ENCODE measurements around the gene P2RX3. TPM values are rescaled to one million over a fixed set of nuclear protein-coding genes. Genes with fewer than 3 reads are reported as not detected.

P2RX3 gene
- total RNA-seq, 1 experiment from 2014 or later = not detected

DNA sequence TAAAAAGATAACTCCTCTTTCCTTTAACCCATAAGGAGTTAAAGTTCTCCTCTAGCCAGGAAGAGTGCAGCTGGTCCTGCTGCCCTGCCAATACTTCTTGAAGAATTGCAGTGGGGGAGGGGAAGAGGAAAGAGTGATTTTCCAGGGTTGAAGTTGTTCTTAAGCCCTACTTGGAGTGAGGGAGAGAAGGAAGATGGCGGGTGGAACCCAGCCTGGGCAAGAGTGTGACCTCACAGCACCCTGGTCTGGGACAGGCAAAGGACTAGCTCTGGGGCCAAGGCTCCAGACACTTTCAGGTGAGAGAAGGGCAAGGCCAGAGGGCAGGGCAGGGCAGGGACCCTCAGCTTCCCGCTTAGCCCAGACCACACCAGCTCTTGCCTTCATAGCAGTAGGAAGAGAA, 20.0 kb upstream of the P2RX3 start:
- H3F3A ChIP-seq (ENCODE audit: insufficient read depth, low read depth) = peaks cover 22% of the 10 kb centered on the region
- H3K4me1 ChIP-seq (replicated peaks; ENCODE audit: insufficient read depth) = peaks cover 24% of the 10 kb centered on the region
- CTCF ChIA-PET = no interaction called here
- no peaks in the 10 kb centered on the region for H3K27me3 ChIP-seq (ENCODE audit: insufficient read depth, low read depth)
- intact Hi-C loops (cut with micrococcal nuclease; ENCODE audit: unreplicated experiment) = no loop called here
- no TSS peak for BruUV-seq (replicated peaks)
- H4K20me1 ChIP-seq (ENCODE audit: insufficient read depth) = peaks cover 63% of the 10 kb centered on the region
- H3K79me2 ChIP-seq (ENCODE audit: low read depth) = peaks cover 47% of the 10 kb centered on the region
- H3K27ac ChIP-seq = no peak overlapping the region
- H3K9me2 ChIP-seq (ENCODE audit: insufficient read depth) = no peaks in the 10 kb centered on the region
- no peak overlapping the region for H2AFZ ChIP-seq
- no peak for TF ChIP-seq CTCF (conservative IDR thresholded peaks at IDR 0.05)
- no peak for TF ChIP-seq EZH2 (IDR thresholded peaks at IDR 0.05; ENCODE audit: low read depth)
- H3K4me3 ChIP-seq = no peak overlapping the region
- H3K36me3 ChIP-seq (ENCODE audit: low read depth) = peaks cover 39% of the 10 kb centered on the region
- no peak for DNase-seq
- H3K9me3 ChIP-seq (ENCODE audit: insufficient read depth, low read depth) = no peaks in the 10 kb centered on the region
- POLR2A ChIA-PET (ENCODE audit: unreplicated experiment) = no interaction called here
- no peak overlapping the region for H3K4me2 ChIP-seq

- TF ChIP-seq EZH2 (IDR thresholded peaks at IDR 0.05; ENCODE audit: low read depth) (no peak), CTCF (conservative IDR thresholded peaks at IDR 0.05) (no peak)
- Histone ChIP-seq H3K27ac (no peak overlapping the region), H3K4me2 (no peak overlapping the region), H4K20me1 (ENCODE audit: insufficient read depth) (peaks cover 70% of the 10 kb centered on the region), H3K4me3 (no peak overlapping the region), H3K9me2 (ENCODE audit: insufficient read depth) (no peaks in the 10 kb centered on the region), H2AFZ (no peak overlapping the region), H3K36me3 (ENCODE audit: low read depth) (peaks cover 37% of the 10 kb centered on the region), H3K79me2 (ENCODE audit: low read depth) (peaks cover 57% of the 10 kb centered on the region), H3K4me1 (replicated peaks; ENCODE audit: insufficient read depth) (peaks cover 31% of the 10 kb centered on the region), H3F3A (ENCODE audit: insufficient read depth, low read depth) (peaks cover 32% of the 10 kb centered on the region), H3K27me3 (ENCODE audit: insufficient read depth, low read depth) (no peaks in the 10 kb centered on the region), H3K9me3 (ENCODE audit: insufficient read depth, low read depth) (no peaks in the 10 kb centered on the region)
- intact Hi-C loops (cut with micrococcal nuclease; ENCODE audit: unreplicated experiment) = loop anchor here (10.0 kb wide), 2 partner anchors 345 to 455 kb away; partner anchors contain the start of gene ZDHHC5
- no peak for DNase-seq
- POLR2A ChIA-PET (ENCODE audit: unreplicated experiment) = no interaction called here
- CTCF ChIA-PET = no interaction called here
- no TSS peak for BruUV-seq (replicated peaks)
Observed at GRCh38 chr11:57320067-57320718, 18.0 kb upstream of the P2RX3 start.

- Histone ChIP-seq H3K4me1 (replicated peaks; ENCODE audit: insufficient read depth) (peaks cover 35% of the 10 kb centered on the region), H3K79me2 (ENCODE audit: low read depth) (peaks cover 57% of the 10 kb centered on the region), H4K20me1 (ENCODE audit: insufficient read depth) (peaks cover 68% of the 10 kb centered on the region), H3K9me3 (ENCODE audit: insufficient read depth, low read depth) (no peaks in the 10 kb centered on the region), H3F3A (ENCODE audit: insufficient read depth, low read depth) (peaks cover 38% of the 10 kb centered on the region), H3K4me2 (peak overlapping the region; percentile 98), H3K27ac (no peak overlapping the region), H3K27me3 (ENCODE audit: insufficient read depth, low read depth) (no peaks in the 10 kb centered on the region), H3K4me3 (peak overlapping the region; percentile 57; the same call in 1 of the 2 replicates), H3K36me3 (ENCODE audit: low read depth) (peaks cover 35% of the 10 kb centered on the region), H2AFZ (no peak overlapping the region), H3K9me2 (ENCODE audit: insufficient read depth) (no peaks in the 10 kb centered on the region)
- BruUV-seq (replicated peaks) = TSS peak; percentile 6
- intact Hi-C loops (cut with micrococcal nuclease; ENCODE audit: unreplicated experiment) = loop anchor here (10.0 kb wide), 2 partner anchors 344 to 454 kb away; partner anchors contain the start of gene ZDHHC5
- ChIA-PET POLR2A (ENCODE audit: unreplicated experiment) (no interaction called here), CTCF (interaction anchor here (0.6 to 2.4 kb wide), 2 partner anchors 9 to 181 kb away, joined by 3 to 15 read pairs; no protein-coding TSS in a partner anchor)
- TF ChIP-seq CTCF (conservative IDR thresholded peaks at IDR 0.05) (no peak), EZH2 (IDR thresholded peaks at IDR 0.05; ENCODE audit: low read depth) (no peak)
- DNase-seq = no peak
Observed at GRCh38 chr11:57320719-57321387, 17.3 kb upstream of the P2RX3 start.

Measured in PC-9 (cell line).